Measurements from ENCODE around the gene EEF1AKMT3. TPM values are rescaled to one million over a fixed set of nuclear protein-coding genes. Genes with fewer than 3 reads are reported as not detected.

Gene EEF1AKMT3
- total RNA-seq, 3 donors from 2014 or later (not counting 1 experiment from before 2014, with no cell fraction given): 1.3 to 2.6 (median 2.2) TPM

GRCh38 chr12:57729321-57729844 lies 43.0 kb upstream of the EEF1AKMT3 start:
- 78% methylated on average over 4 of the region's 5 CpGs for WGBS (ENCODE audit: insufficient coverage)
- Histone ChIP-seq H3K27ac (ENCODE audit: low read length) (no peak overlapping the region), H3K27me3 (ENCODE audit: control insufficient read depth, insufficient read depth, low read length) (no peaks in the 10 kb centered on the region), H3K4me3 (ENCODE audit: low read length) (no peak overlapping the region), H3K9me3 (ENCODE audit: control insufficient read depth, insufficient read depth, low read length) (no peaks in the 10 kb centered on the region), H3K4me1 (ENCODE audit: control insufficient read depth, insufficient read depth, low read length) (peaks cover 6% of the 10 kb centered on the region), H3K36me3 (ENCODE audit: control insufficient read depth, insufficient read depth, low read length) (peaks cover 77% of the 10 kb centered on the region)
- no peak overlapping the region for H3K4me3 Mint-ChIP-seq
- H3K27ac Mint-ChIP-seq: no peak overlapping the region
- H3K4me1 Mint-ChIP-seq: peaks cover 8 to 19% of the 10 kb centered on the region in 2 donors
- no peaks in the 10 kb centered on the region for H3K9me3 Mint-ChIP-seq
- ATAC-seq (no peak), DNase-seq (no peak)
- intact Hi-C loops (cut with micrococcal nuclease): no loop called here
- H3K27me3 Mint-ChIP-seq (ENCODE audit: low read depth in 2 of 2): no peaks in the 10 kb centered on the region
- TF ChIP-seq, protein P1, sequence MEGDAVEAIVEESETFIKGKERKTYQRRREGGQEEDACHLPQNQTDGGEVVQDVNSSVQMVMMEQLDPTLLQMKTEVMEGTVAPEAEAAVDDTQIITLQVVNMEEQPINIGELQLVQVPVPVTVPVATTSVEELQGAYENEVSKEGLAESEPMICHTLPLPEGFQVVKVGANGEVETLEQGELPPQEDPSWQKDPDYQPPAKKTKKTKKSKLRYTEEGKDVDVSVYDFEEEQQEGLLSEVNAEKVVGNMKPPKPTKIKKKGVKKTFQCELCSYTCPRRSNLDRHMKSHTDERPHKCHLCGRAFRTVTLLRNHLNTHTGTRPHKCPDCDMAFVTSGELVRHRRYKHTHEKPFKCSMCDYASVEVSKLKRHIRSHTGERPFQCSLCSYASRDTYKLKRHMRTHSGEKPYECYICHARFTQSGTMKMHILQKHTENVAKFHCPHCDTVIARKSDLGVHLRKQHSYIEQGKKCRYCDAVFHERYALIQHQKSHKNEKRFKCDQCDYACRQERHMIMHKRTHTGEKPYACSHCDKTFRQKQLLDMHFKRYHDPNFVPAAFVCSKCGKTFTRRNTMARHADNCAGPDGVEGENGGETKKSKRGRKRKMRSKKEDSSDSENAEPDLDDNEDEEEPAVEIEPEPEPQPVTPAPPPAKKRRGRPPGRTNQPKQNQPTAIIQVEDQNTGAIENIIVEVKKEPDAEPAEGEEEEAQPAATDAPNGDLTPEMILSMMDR (IDR thresholded peaks at IDR 0.05): no peak
- peaks cover 1% of the 10 kb centered on the region for H3K36me3 Mint-ChIP-seq

DNA sequence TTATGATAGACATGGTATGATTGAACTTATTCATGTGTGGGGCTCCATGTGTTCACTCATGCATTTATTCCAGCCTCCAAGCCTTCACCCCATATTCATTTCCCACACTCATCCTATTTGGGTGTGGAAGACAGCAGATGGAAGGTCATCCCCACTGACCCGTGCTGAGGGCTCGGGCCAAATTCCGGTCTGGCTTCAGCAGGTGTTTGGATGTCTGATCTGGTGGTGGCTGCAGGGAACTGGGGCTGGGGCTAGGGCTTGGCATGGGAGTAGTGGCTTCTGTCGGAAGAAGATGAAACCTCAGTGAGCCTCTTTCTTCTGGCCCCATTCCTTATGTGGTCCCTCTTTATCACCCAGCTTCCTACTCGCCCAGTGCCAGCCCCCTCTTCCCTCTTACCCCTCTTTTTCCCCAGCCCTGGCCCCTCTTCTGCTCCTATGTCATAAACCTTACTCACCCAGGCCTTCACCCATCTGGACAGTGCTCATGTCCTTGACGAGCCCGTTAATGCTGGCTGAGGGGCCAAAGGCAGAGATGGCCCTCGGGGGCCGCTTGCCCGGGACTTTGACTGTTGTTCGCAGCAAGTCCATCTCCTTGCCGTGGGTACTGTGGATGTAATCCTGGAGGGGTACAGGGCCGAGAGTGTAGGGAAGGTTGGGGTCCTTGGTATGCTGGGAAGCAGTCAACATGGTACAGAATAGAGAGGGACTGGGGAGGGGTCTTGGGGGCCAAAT lies 41.9 kb upstream of the EEF1AKMT3 start:
- no peak for ATAC-seq
- H3K27ac Mint-ChIP-seq: peak overlapping the region in 1 of 2 donors; percentile 32

GRCh38 chr12:57731411-57732080 lies 40.9 kb upstream of the EEF1AKMT3 start:
- Mint-ChIP-seq H3K9me3 (no peaks in the 10 kb centered on the region), H3K4me3 (no peak overlapping the region), H3K27ac (peak overlapping the region in 1 of 2 donors; percentile 32), H3K4me1 (peaks cover 13 to 23% of the 10 kb centered on the region in 2 donors), H3K27me3 (ENCODE audit: low read depth in 2 of 2) (no peaks in the 10 kb centered on the region), H3K36me3 (peaks cover 7% of the 10 kb centered on the region)
- H3K4me3 ChIP-seq (ENCODE audit: low read length): no peak overlapping the region
- no peaks in the 10 kb centered on the region for H3K27me3 ChIP-seq (ENCODE audit: control insufficient read depth, insufficient read depth, low read length)
- ATAC-seq (no peak), DNase-seq (no peak)
- H3K9me3 ChIP-seq (ENCODE audit: control insufficient read depth, insufficient read depth, low read length): no peaks in the 10 kb centered on the region
- TF ChIP-seq, protein P1 (IDR thresholded peaks at IDR 0.05): no peak
- no peak overlapping the region for H3K27ac ChIP-seq (ENCODE audit: low read length)
- intact Hi-C loops (cut with micrococcal nuclease): no loop called here
- H3K36me3 ChIP-seq (ENCODE audit: control insufficient read depth, insufficient read depth, low read length): peaks cover 85% of the 10 kb centered on the region
- no peaks in the 10 kb centered on the region for H3K4me1 ChIP-seq (ENCODE audit: control insufficient read depth, insufficient read depth, low read length)
- WGBS (ENCODE audit: insufficient coverage): 97% methylated on average over 16 of the region's 19 CpGs

More for the DNA sequence above, 41.9 kb upstream of the EEF1AKMT3 start:
- 97% methylated on average over 13 of the region's 13 CpGs for WGBS (ENCODE audit: insufficient coverage)
- H3K9me3 ChIP-seq (ENCODE audit: control insufficient read depth, insufficient read depth, low read length): no peaks in the 10 kb centered on the region
- no peak overlapping the region for H3K27ac ChIP-seq (ENCODE audit: low read length)
- intact Hi-C loops (cut with micrococcal nuclease): no loop called here
- no peak overlapping the region for H3K4me3 ChIP-seq (ENCODE audit: low read length)
- TF ChIP-seq, protein P1 (IDR thresholded peaks at IDR 0.05): no peak
- H3K27me3 ChIP-seq (ENCODE audit: control insufficient read depth, insufficient read depth, low read length): no peaks in the 10 kb centered on the region
- H3K27me3 Mint-ChIP-seq (ENCODE audit: low read depth in 2 of 2): no peaks in the 10 kb centered on the region
- no peaks in the 10 kb centered on the region for H3K4me1 ChIP-seq (ENCODE audit: control insufficient read depth, insufficient read depth, low read length)
- no peak overlapping the region for H3K4me3 Mint-ChIP-seq
- DNase-seq: no peak
- peaks cover 7% of the 10 kb centered on the region for H3K36me3 Mint-ChIP-seq
- peaks cover 86% of the 10 kb centered on the region for H3K36me3 ChIP-seq (ENCODE audit: control insufficient read depth, insufficient read depth, low read length)
- H3K4me1 Mint-ChIP-seq: peaks cover 10 to 22% of the 10 kb centered on the region in 2 donors
- H3K9me3 Mint-ChIP-seq: no peaks in the 10 kb centered on the region

Data from natural killer cell (primary cell).